NCI-H446 treated with DMSO at 0.1 percent for 48 hours (cell line): ENCODE data around the gene RNMT.
"Not testable (repeated sequence)": the region's sequence is repeated elsewhere in the genome, so short reads cannot be mapped to it uniquely, and the experiment has no call there.

Experiments
- DNase-seq: peaks from one replicate; lab custom pipeline; 2025; lab: John Stamatoyannopoulos, UW

Gene RNMT

GRCh38 chr18:13735681-13736080, 9.2 kb downstream of the RNMT start:
- DNase-seq = no peak

- no peak for DNase-seq
These were observed 19.2 kb downstream of the RNMT start for GRCh38 chr18:13745696-13746095.

- no peak for DNase-seq
These were observed 20.2 kb downstream of the RNMT start for GRCh38 chr18:13746633-13747032.

- DNase-seq = not testable (repeated sequence)
These were observed 25.1 kb downstream of the RNMT start for GRCh38 chr18:13751599-13751998.

GRCh38 chr18:13756261-13756660, 29.8 kb downstream of the RNMT start:
- no peak for DNase-seq

GRCh38 chr18:13756671-13757070, 30.2 kb downstream of the RNMT start:
- DNase-seq = no peak

GRCh38 chr18:13758622-13759021, 32.1 kb downstream of the RNMT start:
- DNase-seq = no peak

GRCh38 chr18:13760047-13760446, 33.6 kb downstream of the RNMT start:
- no peak for DNase-seq

GRCh38 chr18:13762690-13763439, 36.4 kb downstream of the RNMT start:
- DNase-seq = no peak

- no peak for DNase-seq
These were observed 48.6 kb downstream of the RNMT start for GRCh38 chr18:13775058-13775457.

GRCh38 chr18:13791181-13791580, 64.7 kb downstream of the RNMT start:
- DNase-seq = no peak

- no peak for DNase-seq
These were observed 67.3 kb downstream of the RNMT start for GRCh38 chr18:13793819-13794218.

GRCh38 chr18:13796515-13796914, 70.0 kb downstream of the RNMT start:
- no peak for DNase-seq

- DNase-seq = no peak
These were observed 70.7 kb downstream of the RNMT start for GRCh38 chr18:13797157-13797611.

- DNase-seq = no peak
These were observed 72.9 kb downstream of the RNMT start for GRCh38 chr18:13799396-13799795.

GRCh38 chr18:13800505-13801259, 74.2 kb downstream of the RNMT start:
- DNase-seq = no peak

GRCh38 chr18:13801260-13801601, 74.8 kb downstream of the RNMT start:
- no peak for DNase-seq

- DNase-seq = no peak
These were observed 77.8 kb downstream of the RNMT start for GRCh38 chr18:13804305-13804704.

GRCh38 chr18:13808294-13809042, 82.0 kb downstream of the RNMT start:
- DNase-seq = no peak

- no peak for DNase-seq
These were observed 82.6 kb downstream of the RNMT start for GRCh38 chr18:13809043-13809430.

GRCh38 chr18:13809531-13810255, 83.2 kb downstream of the RNMT start:
- no peak for DNase-seq

- no peak for DNase-seq
These were observed 84.5 kb downstream of the RNMT start for GRCh38 chr18:13810950-13811485.
